Measurements from ENCODE around the gene TSPAN6. TPM values are rescaled to one million over a fixed set of nuclear protein-coding genes. Genes with fewer than 3 reads are reported as not detected.

TSPAN6 gene
- total and polyA plus RNA-seq, 2 of the 13 experiments (the other 11 are each of a cell fraction or from before 2014, with no cell fraction given), result 78.9 to 133 TPM

GRCh38 chrX:100649550-100650356 lies 13.1 kb upstream of the TSPAN6 start (continued):
- TF ChIP-seq, protein P1, sequence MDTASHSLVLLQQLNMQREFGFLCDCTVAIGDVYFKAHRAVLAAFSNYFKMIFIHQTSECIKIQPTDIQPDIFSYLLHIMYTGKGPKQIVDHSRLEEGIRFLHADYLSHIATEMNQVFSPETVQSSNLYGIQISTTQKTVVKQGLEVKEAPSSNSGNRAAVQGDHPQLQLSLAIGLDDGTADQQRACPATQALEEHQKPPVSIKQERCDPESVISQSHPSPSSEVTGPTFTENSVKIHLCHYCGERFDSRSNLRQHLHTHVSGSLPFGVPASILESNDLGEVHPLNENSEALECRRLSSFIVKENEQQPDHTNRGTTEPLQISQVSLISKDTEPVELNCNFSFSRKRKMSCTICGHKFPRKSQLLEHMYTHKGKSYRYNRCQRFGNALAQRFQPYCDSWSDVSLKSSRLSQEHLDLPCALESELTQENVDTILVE (CRISPR knock-in tag; IDR thresholded peaks at IDR 0.05), result no peak
- TF ChIP-seq TARDBP (CRISPR knock-in tag; IDR thresholded peaks at IDR 0.05) (no peak), SYNCRIP (IDR thresholded peaks at IDR 0.05; ENCODE audit: insufficient read depth, low read depth, low read length) (no peak)

GRCh38 chrX:100648458-100649417 lies 12.1 kb upstream of the TSPAN6 start:
- POLR2A ChIA-PET, result interaction anchor here (0.9 to 5.1 kb wide), 4 partner anchors 10 to 34 kb away, joined by 3 to 67 read pairs (median 6); partner anchors contain the start of gene TSPAN6
- Histone ChIP-seq H2AFZ (ENCODE audit: low read length) (peak overlapping the region; percentile 72), H3K36me3 (replicated peaks in 1 of 2; ENCODE audit: control insufficient read depth in 1 of 2, insufficient read depth in 2 of 2, low read length in 2 of 2) (no peaks in the 10 kb centered on the region), H3K27me3 (ENCODE audit: control insufficient read depth in 1 of 2, insufficient read depth in 2 of 2, low read length in 2 of 2) (no peaks in the 10 kb centered on the region), H3K4me2 (ENCODE audit: low read depth, low read length) (peak overlapping the region; percentile 88), H3K27ac (ENCODE audit: extremely low read length, insufficient read depth, low read length) (peak overlapping the region; percentile 97), H4K20me1 (ENCODE audit: insufficient read depth, low read length) (no peaks in the 10 kb centered on the region), H3K4me3 (replicated peaks in 1 of 3; ENCODE audit: insufficient read depth in 1 of 3, low read depth in 2 of 3, low read length in 3 of 3) (peak overlapping the region; percentile 41 to 57 (median 52); a peak in 4 of 6 replicates), H3K79me2 (ENCODE audit: insufficient read depth, low read length) (no peaks in the 10 kb centered on the region), H3K9ac (ENCODE audit: insufficient read depth, low read depth, low read length) (peak overlapping the region; percentile 80), H3K4me1 (ENCODE audit: insufficient read depth, low read length) (peaks cover 82% of the 10 kb centered on the region), H3K9me3 (ENCODE audit: low read length) (no peaks in the 10 kb centered on the region)
- CTCF ChIA-PET (ENCODE audit: low intra/inter-chr PET ratio, low total read pairs), result no interaction called here
- in situ Hi-C loops (cut with HindIII; ENCODE audit: extremely low pct_ligation_motif_present, low pct_unique_long_range_greater_than_20kb) (no loop called here), intact Hi-C loops (cut with micrococcal nuclease; ENCODE audit: unreplicated experiment) (loop anchor here (1.0 kb wide), 1 partner anchor 12 kb away; the partner anchor contains the start of gene TSPAN6)
- TSS peak; percentile 94 for BruUV-seq (replicated peaks)
- FAIRE-seq (peak; percentile 90), DNase-seq (ENCODE audit: low spot score) (peak; percentile 60), ATAC-seq (peak; percentile 43)
- 0% methylated on average over 8 of the region's 8 CpGs for WGBS (ENCODE audit: low lambda C conversion rate)
- TF ChIP-seq POLR2G (IDR thresholded peaks at IDR 0.05; ENCODE audit: low read depth, low read length) (peak; percentile 53; the same call in 1 of the 2 replicates), ZSCAN5A (CRISPR knock-in tag; IDR thresholded peaks at IDR 0.05; ENCODE audit: borderline replicate concordance) (no peak), ZNF746 (CRISPR knock-in tag; IDR thresholded peaks at IDR 0.05) (no peak), SOX13 (IDR thresholded peaks at IDR 0.05) (no peak), SOX13 (CRISPR knock-in tag; conservative IDR thresholded peaks at IDR 0.05 in 1 of 2, IDR thresholded peaks at IDR 0.05 in 1 of 2) (peak in 1 of 2 experiments; percentile 46; a peak in 1 of 4 replicates), CEBPB (IDR thresholded peaks at IDR 0.05; ENCODE audit: borderline replicate concordance, low read depth, low read length) (peak; percentile 49; the same call in 1 of the 2 replicates), YEATS4 (CRISPR knock-in tag; IDR thresholded peaks at IDR 0.05; ENCODE audit: borderline replicate concordance) (0 out of 2 replicates have a peak, but pooled peaks have one; percentile 0), MED1 (CRISPR knock-in tag; IDR thresholded peaks at IDR 0.05) (0 out of 2 replicates have a peak, but pooled peaks have one; percentile 14), KAT7 (CRISPR knock-in tag; IDR thresholded peaks at IDR 0.05; ENCODE audit: borderline replicate concordance) (no peak), HNF4G (IDR thresholded peaks at IDR 0.05; ENCODE audit: borderline replicate concordance, low read depth, low read length) (peak; percentile 80; the same call in 1 of the 2 replicates), HNF4G (CRISPR knock-in tag; IDR thresholded peaks at IDR 0.05; ENCODE audit: borderline replicate concordance, low read depth) (no peak), POLR2A (IDR thresholded peaks at IDR 0.05; ENCODE audit: insufficient read depth in 1 of 2, low read depth in 2 of 2, low read length in 2 of 2) (peak in 1 of 2 experiments; percentile 57; a peak in 1 of 4 replicates), ZNF264 (CRISPR knock-in tag; IDR thresholded peaks at IDR 0.05) (peak; percentile 26; the same call in 1 of the 2 replicates)

Data from HepG2 (cell line).